ENCODE measurements around the gene HIVEP2.

The HIVEP2 gene

GRCh38 chr6:142786476-142786875 is 158.5 kb downstream of the HIVEP2 start:
- DNase-seq (ENCODE audit: low spot score) = no peak

- DNase-seq (ENCODE audit: low spot score) = no peak
Observed at GRCh38 chr6:142784344-142784743, 160.6 kb downstream of the HIVEP2 start.

- no peak for DNase-seq (ENCODE audit: low spot score)
Observed at GRCh38 chr6:142783499-142783898, 161.5 kb downstream of the HIVEP2 start.

- DNase-seq (ENCODE audit: low spot score) = no peak
Observed at GRCh38 chr6:142781129-142781528, 163.8 kb downstream of the HIVEP2 start.

GRCh38 chr6:142773859-142774648 is 170.9 kb downstream of the HIVEP2 start:
- DNase-seq (ENCODE audit: low spot score) = no peak

GRCh38 chr6:142773324-142773723 is 171.7 kb downstream of the HIVEP2 start:
- no peak for DNase-seq (ENCODE audit: low spot score)

GRCh38 chr6:142771162-142771561 is 173.8 kb downstream of the HIVEP2 start:
- DNase-seq (ENCODE audit: low spot score) = no peak

GRCh38 chr6:142765306-142765705 is 179.7 kb downstream of the HIVEP2 start:
- no peak for DNase-seq (ENCODE audit: low spot score)

- no peak for DNase-seq (ENCODE audit: low spot score)
Observed at GRCh38 chr6:142764311-142764710, 180.7 kb downstream of the HIVEP2 start.

- no peak for DNase-seq (ENCODE audit: low spot score)
Observed at GRCh38 chr6:142763205-142763604, 181.8 kb downstream of the HIVEP2 start.

GRCh38 chr6:142761756-142762155 is 183.2 kb downstream of the HIVEP2 start:
- no peak for DNase-seq (ENCODE audit: low spot score)

GRCh38 chr6:142760152-142760551 is 184.8 kb downstream of the HIVEP2 start:
- DNase-seq (ENCODE audit: low spot score) = no peak

GRCh38 chr6:142758629-142759025 is 186.3 kb downstream of the HIVEP2 start:
- DNase-seq (ENCODE audit: low spot score) = no peak

- DNase-seq (ENCODE audit: low spot score) = no peak
Observed at GRCh38 chr6:142757852-142758628, 186.9 kb downstream of the HIVEP2 start.

- no peak for DNase-seq (ENCODE audit: low spot score)
Observed at GRCh38 chr6:142756215-142756630, 188.8 kb downstream of the HIVEP2 start.

GRCh38 chr6:142753196-142753595 is 191.8 kb downstream of the HIVEP2 start:
- DNase-seq (ENCODE audit: low spot score) = no peak

- DNase-seq (ENCODE audit: low spot score) = no peak
Observed at GRCh38 chr6:142752348-142752747, 192.6 kb downstream of the HIVEP2 start.

- no peak for DNase-seq (ENCODE audit: low spot score)
Observed at GRCh38 chr6:142751452-142751851, 193.5 kb downstream of the HIVEP2 start.

GRCh38 chr6:142750998-142751397 is 194.0 kb downstream of the HIVEP2 start:
- no peak for DNase-seq (ENCODE audit: low spot score)

GRCh38 chr6:142749556-142749955 is 195.4 kb downstream of the HIVEP2 start:
- no peak for DNase-seq (ENCODE audit: low spot score)

- DNase-seq (ENCODE audit: low spot score) = peak; percentile 44
Observed at GRCh38 chr6:142746524-142746923, 198.5 kb downstream of the HIVEP2 start.

GRCh38 chr6:142744836-142745235 is 200.1 kb downstream of the HIVEP2 start:
- no peak for DNase-seq (ENCODE audit: low spot score)

- no peak for DNase-seq (ENCODE audit: low spot score)
Observed at GRCh38 chr6:142740449-142740848, 204.5 kb downstream of the HIVEP2 start.

Data from SK-N-DZ (cell line).